IPS-15b (cell line): ENCODE data around the gene ELMO1.

Experiments used
- H3K27me3 ChIP-seq: one replicate; pipeline ENCODE4 v1.6.1; 2013; ENCODE audit warnings: low read length; ENCODE audit not compliant: control insufficient read depth, insufficient read depth
- H3K36me3 ChIP-seq: one replicate; pipeline ENCODE4 v1.6.1; 2013; ENCODE audit warnings: low read length; ENCODE audit not compliant: control insufficient read depth, insufficient read depth
- H3K4me1 ChIP-seq: one replicate; pipeline ENCODE4 v1.6.1; 2013; ENCODE audit warnings: mild to moderate bottlenecking, low read length; ENCODE audit not compliant: control insufficient read depth, insufficient read depth
- H3K4me3 ChIP-seq: one replicate; pipeline ENCODE4 v1.5.1; 2013; ENCODE audit warnings: low read depth, low read length
- H3K9ac ChIP-seq: one replicate; pipeline ENCODE4 v1.6.1; 2013; ENCODE audit warnings: low read depth, mild to moderate bottlenecking, low read length
- H3K9me3 ChIP-seq: one replicate; pipeline ENCODE4 v1.6.1; 2013; ENCODE audit warnings: mild to moderate bottlenecking, low read length; ENCODE audit not compliant: control insufficient read depth, insufficient read depth

ELMO1 gene

DNA sequence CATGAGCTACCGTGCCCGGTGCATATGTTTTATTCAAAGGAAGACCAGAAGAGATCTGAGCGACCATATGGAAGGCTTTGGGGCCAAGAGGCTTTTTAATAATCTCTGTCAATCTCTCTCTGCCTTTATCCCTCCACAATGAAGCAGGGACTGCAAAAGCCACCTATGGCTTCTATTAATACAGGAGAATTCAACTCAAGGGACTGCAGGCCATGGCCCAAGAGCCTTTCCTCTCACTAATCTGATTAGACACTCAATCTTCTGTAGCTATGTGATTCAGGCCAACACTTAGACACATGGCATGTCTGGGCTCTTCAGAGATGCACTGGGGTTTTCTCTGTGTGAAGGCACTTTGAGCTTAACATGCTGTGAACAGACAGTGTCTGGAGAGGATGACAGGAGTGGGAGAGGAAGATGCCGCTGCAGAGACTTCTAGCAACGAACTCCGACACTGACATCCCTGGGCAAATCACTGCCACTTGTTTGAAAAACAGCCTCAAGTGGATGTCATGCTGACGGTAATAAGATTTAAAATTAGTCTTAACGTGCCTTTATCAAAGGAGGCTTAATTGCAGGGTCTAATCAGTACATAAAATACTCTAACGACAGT is 609.9 kb downstream of the ELMO1 start:
- H3K4me1 ChIP-seq: no peaks in the 10 kb centered on the region
- no peak overlapping the region for H3K4me3 ChIP-seq
- no peak overlapping the region for H3K9ac ChIP-seq
- no peaks in the 10 kb centered on the region for H3K27me3 ChIP-seq
- no peaks in the 10 kb centered on the region for H3K9me3 ChIP-seq
- no peaks in the 10 kb centered on the region for H3K36me3 ChIP-seq

DNA sequence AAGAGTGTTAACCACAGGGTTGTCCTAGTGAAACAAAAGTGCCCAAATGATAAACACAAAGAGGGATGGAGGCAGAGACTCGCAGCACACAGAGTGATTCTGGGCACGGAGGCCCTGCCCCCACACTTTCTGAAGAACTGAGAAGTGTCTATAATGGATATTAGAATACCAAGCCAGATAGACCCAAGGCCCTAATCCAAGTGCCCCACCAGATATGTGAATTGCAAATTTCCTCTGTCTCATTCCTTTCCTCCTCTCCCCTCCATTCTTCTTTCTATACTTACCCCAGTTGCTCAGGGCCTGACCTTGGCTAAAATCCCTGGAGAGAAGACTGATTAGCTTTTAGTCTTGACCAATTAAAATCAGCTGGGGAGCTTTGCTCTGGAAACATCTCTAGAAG is 617.6 kb downstream of the ELMO1 start:
- Histone ChIP-seq H3K4me3 (no peak overlapping the region), H3K9ac (no peak overlapping the region), H3K27me3 (no peaks in the 10 kb centered on the region)

DNA sequence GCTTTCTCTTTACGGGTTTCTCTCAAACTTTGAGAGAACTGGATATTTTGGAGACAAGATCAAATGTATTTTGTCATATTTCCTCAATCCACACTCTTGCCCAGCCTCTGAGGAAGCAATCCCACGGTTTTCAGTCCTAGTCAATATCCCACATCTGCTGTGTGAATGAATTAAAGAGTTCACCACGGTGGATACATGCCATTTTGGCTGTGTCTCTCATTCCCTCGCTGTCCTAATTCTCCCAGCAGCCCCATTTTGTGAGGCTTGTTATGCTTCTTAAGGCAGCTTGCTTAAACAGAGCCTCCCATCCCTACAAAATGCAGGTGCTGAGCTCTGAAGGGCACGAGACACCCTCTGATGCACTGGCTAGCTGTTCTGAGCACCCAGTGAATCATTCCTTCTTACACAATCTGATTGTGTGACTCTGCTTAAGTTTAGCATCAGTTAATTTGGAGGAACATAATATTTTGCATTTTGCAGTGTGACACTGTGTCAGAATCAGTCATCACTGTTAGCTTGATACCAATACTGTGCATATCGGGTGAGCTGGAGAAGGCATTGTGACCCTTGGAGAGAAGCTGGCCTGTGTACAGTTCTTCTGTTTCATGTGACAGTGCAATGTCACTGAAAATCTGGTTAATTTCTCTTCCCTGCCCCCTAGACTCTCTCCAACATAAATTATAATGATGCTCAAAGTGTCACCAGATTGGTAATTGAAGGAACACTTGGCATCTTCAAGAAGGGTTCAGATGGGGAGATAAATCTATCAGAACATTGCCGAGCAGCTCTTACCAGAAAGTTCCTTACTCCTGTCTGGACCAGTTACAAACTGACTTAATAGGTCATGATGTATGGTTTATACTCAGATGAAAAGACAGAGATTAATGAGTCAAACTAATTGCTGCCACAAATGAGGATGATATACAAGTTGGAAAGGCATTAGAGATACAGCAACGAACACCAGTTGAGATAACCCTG is 620.6 kb downstream of the ELMO1 start:
- no peak overlapping the region for H3K9ac ChIP-seq
- H3K36me3 ChIP-seq: no peaks in the 10 kb centered on the region
- H3K27me3 ChIP-seq: no peaks in the 10 kb centered on the region
- no peaks in the 10 kb centered on the region for H3K4me1 ChIP-seq
- no peak overlapping the region for H3K4me3 ChIP-seq
- H3K9me3 ChIP-seq: no peaks in the 10 kb centered on the region

More for the DNA sequence above, 617.6 kb downstream of the ELMO1 start:
- Histone ChIP-seq H3K9me3 (no peaks in the 10 kb centered on the region), H3K36me3 (no peaks in the 10 kb centered on the region), H3K4me1 (no peaks in the 10 kb centered on the region)

DNA sequence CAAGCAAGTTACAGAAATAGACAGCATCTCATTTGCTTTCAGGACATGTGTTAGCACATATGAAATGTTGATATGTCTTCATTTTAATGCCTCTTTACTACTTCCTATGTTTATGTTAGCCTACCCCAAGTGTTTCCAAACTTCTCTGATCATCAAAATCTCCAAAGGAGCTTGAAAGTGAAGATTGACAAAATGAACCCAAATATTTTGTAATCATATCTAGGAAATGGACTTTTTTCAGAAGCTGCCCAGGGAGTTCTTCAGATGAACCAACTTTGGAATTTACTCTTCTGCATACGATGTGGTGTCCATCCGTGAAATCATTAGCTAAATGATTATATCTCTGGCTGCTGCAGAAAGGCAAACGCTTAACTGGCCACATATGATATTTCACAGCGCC is 623.2 kb downstream of the ELMO1 start:
- Histone ChIP-seq H3K9ac (no peak overlapping the region), H3K36me3 (no peaks in the 10 kb centered on the region), H3K4me3 (no peak overlapping the region), H3K4me1 (no peaks in the 10 kb centered on the region), H3K9me3 (no peaks in the 10 kb centered on the region), H3K27me3 (no peaks in the 10 kb centered on the region)

DNA sequence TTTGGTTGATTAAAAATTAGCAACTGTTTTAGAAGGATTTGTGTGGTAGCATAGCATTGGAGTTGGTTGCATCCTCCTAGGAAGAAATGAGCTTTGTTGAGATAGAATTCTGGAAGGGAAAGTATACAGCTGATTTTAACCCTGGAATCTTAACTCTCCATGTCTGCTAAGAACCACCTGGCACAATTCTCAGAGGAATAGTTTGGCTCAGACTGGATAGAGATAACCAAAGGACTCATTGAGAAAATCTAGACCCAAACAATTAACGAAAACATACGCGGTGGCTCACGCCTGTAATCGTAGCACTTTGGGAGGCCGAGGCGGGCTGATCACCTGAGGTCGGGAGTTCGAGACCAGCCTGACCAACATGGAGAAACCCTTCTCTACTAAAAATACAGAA is 625.3 kb downstream of the ELMO1 start:
- H3K27me3 ChIP-seq: no peaks in the 10 kb centered on the region
- H3K9ac ChIP-seq: no peak overlapping the region
- no peaks in the 10 kb centered on the region for H3K4me1 ChIP-seq
- no peaks in the 10 kb centered on the region for H3K9me3 ChIP-seq
- H3K36me3 ChIP-seq: no peaks in the 10 kb centered on the region
- H3K4me3 ChIP-seq: no peak overlapping the region

DNA sequence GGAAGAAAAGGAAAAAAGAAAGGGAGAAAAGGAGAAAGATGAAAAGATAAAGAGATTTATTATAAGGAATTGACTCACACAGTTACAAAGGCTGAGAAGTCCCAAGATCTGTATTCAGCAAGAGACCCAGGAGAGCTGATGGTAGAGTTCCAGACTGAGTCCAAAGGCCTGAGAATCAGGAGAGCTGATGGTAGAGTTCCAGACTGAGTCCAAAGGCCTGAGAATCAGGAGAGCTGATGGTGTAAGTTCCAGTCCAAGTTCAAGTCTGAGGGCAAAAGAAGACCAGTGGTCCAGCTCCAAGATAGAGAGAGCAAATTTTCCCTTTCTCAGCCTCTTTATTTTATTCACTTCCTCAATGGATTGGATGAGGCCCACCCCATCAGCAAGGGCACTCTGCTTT is 627.0 kb downstream of the ELMO1 start:
- Histone ChIP-seq H3K36me3 (no peaks in the 10 kb centered on the region), H3K9ac (no peak overlapping the region), H3K4me3 (no peak overlapping the region), H3K4me1 (no peaks in the 10 kb centered on the region), H3K9me3 (no peaks in the 10 kb centered on the region), H3K27me3 (no peaks in the 10 kb centered on the region)

DNA sequence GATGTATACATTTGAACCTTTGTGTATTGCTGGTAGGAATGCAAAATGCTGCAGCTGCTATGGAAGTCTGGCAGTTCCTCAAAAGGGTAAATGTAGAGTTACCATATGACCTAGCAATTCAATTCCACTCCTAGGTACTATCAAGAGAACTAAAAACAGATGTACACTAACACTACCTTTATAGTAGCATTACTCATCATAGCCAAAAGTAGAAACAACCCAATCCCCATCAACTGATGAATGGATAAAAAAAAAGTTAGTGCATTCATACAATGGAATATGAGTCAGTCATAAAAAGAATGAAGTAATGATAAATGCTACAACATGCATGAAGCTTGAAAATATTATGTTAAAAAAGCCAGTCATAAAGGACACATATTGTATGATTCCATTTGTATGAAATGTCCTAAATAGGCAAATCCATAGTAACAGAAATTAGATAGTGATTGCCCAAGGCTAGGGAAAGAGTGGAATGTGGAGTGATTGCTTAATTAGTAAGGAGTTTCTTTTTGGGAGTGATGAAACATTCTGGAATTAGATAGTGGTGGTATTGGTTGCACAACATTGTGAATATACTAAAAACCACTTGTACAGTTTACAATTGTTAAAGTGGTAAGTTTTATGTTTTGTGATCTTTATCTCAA is 628.0 kb downstream of the ELMO1 start:
- no peaks in the 10 kb centered on the region for H3K36me3 ChIP-seq
- no peak overlapping the region for H3K9ac ChIP-seq
- H3K4me1 ChIP-seq: no peaks in the 10 kb centered on the region
- H3K4me3 ChIP-seq: no peak overlapping the region
- H3K9me3 ChIP-seq: no peaks in the 10 kb centered on the region
- no peaks in the 10 kb centered on the region for H3K27me3 ChIP-seq

DNA sequence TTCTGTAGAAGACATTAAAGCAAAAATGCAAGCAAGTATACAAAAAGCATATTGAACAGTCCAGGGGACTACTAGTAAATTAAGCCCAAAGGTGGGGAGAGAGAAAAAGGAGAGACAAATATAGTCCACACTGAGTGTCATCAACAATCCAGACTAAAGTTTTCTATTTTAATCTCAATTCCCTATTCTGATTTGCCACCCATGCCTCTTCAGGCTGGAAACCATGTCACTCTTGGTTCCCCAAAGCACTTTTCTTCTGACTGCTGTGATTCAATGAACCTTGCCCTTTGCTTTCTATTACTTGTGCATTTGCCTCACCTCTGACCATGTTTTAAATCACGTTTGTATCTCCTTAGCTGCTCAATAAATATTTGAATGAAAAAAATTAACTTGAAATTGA is 629.0 kb downstream of the ELMO1 start:
- Histone ChIP-seq H3K4me1 (no peaks in the 10 kb centered on the region), H3K27me3 (no peaks in the 10 kb centered on the region), H3K9ac (no peak overlapping the region), H3K36me3 (no peaks in the 10 kb centered on the region), H3K4me3 (no peak overlapping the region), H3K9me3 (no peaks in the 10 kb centered on the region)

DNA sequence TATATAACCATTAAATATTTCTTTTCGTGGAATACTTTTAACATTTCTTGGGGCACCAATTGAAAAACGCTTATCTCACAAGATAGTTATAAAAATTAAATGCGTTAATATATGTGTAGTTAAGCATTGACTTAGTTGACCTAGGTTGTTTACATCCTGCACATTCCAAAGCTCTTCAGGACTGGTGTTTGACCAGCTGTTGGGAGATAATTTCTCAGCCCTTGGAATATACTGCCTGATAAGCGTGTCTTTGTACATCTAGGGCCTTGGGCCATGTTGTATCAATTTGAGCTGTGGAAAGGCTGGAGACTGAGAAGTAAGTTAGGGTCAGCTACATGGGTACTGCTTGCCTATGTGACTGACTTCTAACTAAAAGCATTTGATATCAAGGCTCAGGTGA is 634.4 kb downstream of the ELMO1 start:
- H3K4me3 ChIP-seq: no peak overlapping the region
- no peaks in the 10 kb centered on the region for H3K36me3 ChIP-seq
- H3K9me3 ChIP-seq: no peaks in the 10 kb centered on the region
- H3K9ac ChIP-seq: no peak overlapping the region
- H3K27me3 ChIP-seq: no peaks in the 10 kb centered on the region
- no peaks in the 10 kb centered on the region for H3K4me1 ChIP-seq

DNA sequence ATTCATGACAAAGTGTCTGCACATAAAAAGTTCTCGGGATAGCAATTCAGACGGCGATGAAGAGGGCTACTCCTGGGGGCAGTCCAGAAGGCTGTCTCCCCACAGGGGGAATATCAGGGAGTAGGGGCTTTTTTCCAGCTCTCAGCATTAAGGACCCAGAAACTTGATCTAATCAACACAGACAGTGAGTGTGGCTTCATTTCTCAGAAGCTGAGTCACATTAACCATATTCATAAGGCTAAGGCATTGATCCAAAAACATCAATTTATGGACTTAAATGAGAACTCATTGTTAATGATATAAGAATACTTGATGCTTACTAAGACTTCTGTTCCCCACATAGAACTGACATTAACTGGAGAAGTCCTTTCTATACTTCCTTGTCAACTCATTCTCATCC is 636.9 kb downstream of the ELMO1 start:
- Histone ChIP-seq H3K9ac (no peak overlapping the region), H3K9me3 (no peaks in the 10 kb centered on the region), H3K36me3 (no peaks in the 10 kb centered on the region), H3K4me1 (no peaks in the 10 kb centered on the region), H3K27me3 (no peaks in the 10 kb centered on the region), H3K4me3 (no peak overlapping the region)

DNA sequence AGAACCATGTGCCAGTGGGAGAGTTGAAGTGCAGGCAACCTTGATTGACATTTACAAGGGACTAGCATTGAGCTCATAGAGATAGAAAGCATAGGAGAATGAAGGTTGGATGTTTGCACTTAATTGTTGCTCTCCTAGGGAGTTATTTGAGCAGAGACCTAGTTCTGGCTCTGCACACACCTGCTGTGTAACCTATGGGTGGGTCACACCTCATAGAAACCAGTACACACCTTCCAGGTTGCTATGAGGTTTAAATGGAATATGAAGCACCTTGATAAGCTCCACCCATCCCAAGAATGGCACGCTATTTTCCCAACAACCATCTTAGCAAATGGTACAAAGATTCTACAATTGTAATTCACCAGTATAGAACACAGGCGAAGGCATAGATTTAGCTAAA is 638.2 kb downstream of the ELMO1 start:
- Histone ChIP-seq H3K4me1 (no peaks in the 10 kb centered on the region), H3K9me3 (no peaks in the 10 kb centered on the region), H3K36me3 (no peaks in the 10 kb centered on the region), H3K27me3 (no peaks in the 10 kb centered on the region), H3K4me3 (no peak overlapping the region), H3K9ac (no peak overlapping the region)

DNA sequence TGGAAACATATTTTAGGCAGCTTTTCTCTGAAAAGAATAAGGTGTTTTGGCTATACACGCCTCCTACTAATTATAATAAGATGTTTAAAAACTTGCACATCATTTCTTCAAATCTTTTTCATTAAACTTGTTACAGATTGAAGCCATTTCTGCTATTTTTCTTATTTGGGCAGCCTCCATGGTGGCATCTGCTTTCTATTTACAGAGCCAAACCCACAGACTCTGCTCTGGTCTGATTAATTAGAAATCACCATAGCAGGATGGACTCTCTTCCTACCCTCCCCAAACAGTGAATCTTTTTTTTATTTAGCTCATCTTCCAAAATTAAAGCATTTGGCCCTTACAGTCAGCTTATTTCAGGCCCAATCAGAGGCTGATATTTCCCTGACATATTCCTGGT is 638.6 kb downstream of the ELMO1 start:
- Histone ChIP-seq H3K9ac (no peak overlapping the region), H3K4me3 (no peak overlapping the region), H3K4me1 (no peaks in the 10 kb centered on the region), H3K9me3 (no peaks in the 10 kb centered on the region), H3K36me3 (no peaks in the 10 kb centered on the region), H3K27me3 (no peaks in the 10 kb centered on the region)
